HG03045 (cell line): ENCODE results near the gene VSIG2.
A peak's percentile ranks its signal among the peaks of the same experiment; 100 is the strongest.

Experiments
- ATAC-seq: cut with Tn5 transposase; IDR thresholded peaks from one replicate; pipeline ENCODE4 v1.9.1; 2021; ENCODE audit warnings: mild to moderate bottlenecking, moderate library complexity; ENCODE audit not compliant: unreplicated experiment

The VSIG2 gene

DNA sequence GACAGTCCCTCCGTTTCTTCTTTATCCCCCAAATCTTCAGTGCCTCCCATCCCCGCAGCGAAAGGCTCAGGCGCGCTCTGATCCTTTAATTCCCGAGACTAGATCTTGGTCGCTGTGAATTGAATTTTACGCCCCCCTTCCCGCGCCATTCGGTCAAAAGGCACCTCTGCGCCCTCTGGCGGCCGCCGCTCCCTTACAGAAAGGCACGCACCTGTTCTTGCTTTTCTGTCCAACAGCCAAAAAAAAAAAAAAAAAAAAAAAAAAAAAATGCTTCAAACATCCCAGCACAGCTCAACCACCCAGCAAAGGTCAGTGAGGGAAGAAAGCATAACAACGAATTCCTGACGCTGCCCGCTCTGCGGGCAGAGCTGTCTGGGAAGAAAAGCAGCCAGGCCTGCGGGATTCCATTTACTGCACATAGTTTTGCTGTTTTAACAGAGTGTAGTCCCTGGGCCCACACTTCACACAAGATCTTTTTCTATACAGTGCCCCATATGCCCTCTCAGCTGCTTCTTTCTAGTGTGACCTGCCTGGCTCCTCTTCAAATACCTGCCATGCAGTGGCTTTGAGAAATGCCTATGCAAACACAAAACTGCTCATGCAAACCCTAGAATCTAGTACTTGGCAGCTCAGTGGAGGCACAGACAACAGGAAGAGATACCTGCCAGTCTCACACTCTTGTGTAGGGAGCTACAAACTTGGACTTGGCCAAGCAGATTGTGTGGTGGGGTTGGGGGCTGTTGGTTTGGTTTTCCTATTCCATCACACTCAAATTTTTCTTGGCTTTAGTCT, 11.3 kb upstream of the VSIG2 start:
- no peak for ATAC-seq

DNA sequence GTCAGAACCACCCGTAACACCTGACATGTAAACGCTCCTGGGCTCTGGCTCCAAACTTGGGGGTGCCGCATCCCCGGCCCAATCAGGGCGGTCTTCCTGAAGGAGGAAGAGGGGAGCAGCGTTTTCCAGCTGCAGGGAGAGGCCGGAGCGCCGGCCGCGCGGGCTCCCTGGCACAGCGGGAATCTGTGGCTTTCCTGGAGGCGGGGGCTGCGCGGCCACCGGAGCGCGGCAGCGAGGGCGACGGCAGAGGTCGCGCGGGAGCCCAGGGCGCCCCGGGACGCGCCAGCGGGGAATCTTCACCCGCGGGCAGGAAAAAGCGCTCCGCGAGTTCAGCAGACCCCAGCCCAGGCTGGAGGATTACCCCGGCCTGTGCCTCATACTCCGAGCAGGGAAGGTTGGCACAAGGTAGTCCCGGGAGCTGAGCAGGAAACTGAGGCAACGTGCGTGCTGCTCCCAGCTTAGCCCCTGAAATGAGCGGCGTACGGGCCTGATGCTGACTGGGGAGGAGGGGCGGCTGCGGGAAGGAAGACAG, 10.6 kb upstream of the VSIG2 start:
- ATAC-seq: peak; percentile 16

- ATAC-seq: peak; percentile 68
These were observed 10.1 kb upstream of the VSIG2 start, which contains the start of gene ESAM for GRCh38 chr11:124762105-124762623. Gene ESAM (minus strand): TSS chr11:124762290. CDS start chr11:124762154, 136 bp downstream.

- peak; percentile 5 for ATAC-seq
These were observed 9.4 kb upstream of the VSIG2 start for GRCh38 chr11:124761301-124762104.

- ATAC-seq: no peak
These were observed 8.8 kb upstream of the VSIG2 start for GRCh38 chr11:124760806-124761205.

- ATAC-seq: peak; percentile 22
These were observed 8.2 kb upstream of the VSIG2 start for GRCh38 chr11:124760205-124760652.

DNA sequence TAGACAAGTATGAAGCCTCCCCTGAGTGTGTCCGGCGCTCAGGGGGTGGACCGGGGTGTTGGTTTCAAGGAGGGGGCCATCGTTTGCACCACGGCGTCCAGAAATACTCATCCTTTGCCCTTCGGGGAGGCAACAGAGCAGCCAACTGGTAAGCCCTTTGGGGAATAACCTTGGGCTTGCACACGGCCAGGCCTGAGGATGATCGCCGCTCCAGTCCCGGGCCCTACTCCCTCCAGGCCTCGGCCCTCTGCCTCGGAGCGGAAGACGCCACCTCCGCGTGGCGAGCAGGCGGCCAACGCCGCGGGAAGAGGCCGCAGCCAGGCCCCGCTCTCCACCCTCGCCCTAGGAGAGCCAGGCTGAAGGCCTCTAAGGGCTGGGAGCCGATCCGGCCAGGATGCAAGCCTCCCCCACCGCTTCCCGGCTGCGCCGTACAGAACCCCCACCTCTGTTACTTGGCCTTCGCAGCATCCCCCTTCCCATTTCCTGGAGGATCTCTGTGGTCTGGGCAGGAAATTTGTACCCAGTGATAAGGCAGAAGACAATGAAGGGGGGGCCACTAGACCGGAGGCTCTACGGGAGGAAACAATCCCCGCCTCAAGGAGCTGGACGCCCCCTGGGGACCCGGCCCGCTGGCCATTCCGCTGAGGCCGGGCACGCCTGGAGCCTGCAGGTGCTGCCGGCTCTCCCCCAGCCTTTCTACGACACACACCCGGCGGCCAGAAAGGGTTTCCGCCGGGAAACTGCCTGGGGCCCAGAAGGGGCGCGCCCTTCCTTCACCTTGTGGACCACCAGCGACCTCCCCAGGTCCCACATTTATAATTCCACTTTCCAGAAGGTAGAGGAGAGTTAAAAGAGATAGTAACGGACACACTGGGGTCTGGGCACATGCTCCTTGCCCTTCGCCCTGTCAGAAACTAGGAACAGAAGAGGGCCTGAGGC, 7.5 kb upstream of the VSIG2 start:
- peak; percentile 1 for ATAC-seq

DNA sequence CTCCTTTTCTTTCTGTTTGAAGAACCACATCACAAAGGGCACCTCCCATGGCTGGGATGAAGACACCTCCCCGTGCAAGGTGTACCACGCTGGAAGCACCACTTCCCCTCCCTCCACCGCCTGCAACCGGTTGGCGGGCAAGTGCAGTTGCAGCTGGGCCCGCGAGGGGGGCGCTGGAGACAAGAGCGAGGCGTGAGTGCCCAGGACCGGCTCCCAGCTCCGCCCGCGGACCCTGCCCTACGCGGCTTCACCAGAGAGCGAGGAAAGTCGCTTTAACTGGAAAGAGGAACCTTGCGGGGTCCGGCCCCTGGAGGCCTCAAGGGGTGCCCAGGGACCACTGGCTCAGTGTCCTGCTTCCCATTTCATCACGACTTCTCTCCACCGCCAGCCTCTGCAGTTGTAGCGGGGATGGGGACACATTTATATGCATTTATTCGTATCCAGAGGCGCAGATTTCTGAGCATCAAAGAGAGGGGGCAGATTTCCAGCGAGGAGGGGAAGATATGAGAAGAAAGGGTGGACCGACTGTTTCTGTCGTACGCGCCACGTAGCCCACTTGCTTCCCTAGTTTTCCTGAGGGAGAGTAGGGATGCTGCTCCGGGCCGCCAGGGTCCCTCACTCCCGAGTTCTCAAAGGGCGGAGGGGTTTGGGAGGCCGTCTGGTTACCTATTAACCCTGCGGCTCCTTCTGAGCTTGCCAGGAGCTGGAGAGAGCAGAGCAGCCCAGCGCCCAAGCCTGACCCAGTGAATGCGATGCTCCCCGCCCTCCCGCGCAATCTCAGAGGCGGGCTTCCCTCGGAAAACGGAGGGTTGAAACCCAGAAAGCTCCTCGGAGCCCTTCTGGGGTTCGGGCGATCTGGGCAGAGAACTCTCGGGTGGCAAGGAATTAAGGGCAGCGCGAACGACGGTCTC, 6.6 kb upstream of the VSIG2 start:
- ATAC-seq: peak; percentile 48

GRCh38 chr11:124757320-124757719, 5.3 kb upstream of the VSIG2 start:
- no peak for ATAC-seq

DNA sequence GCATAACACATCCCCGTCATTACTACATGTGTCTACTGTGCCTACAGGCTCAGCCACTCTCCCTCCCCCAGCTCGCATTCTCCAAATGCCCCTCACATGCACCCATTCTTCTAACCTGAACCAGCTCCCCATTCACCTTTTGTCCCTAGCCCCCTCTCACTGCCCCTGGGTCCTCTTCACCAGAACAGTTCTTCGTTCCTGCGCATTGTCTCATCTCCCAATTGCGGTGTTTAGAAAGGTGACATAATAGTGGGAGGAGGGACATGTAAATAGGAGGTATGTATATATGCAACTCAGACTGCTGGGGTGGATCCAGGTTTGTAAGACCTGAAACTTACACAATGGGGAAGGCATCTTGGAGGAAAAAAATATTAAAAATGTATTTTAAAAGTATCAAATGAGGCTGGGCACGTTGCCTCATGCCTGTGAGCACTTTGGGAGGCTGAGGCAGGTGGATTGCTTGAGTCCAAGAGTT, 4.7 kb upstream of the VSIG2 start:
- ATAC-seq: no peak

GRCh38 chr11:124756033-124756752, 4.1 kb upstream of the VSIG2 start:
- ATAC-seq: no peak

- ATAC-seq: no peak
These were observed 2.7 kb upstream of the VSIG2 start for GRCh38 chr11:124754710-124755109.

GRCh38 chr11:124754309-124754708, 2.3 kb upstream of the VSIG2 start:
- no peak for ATAC-seq

- ATAC-seq: no peak
These were observed 1.6 kb upstream of the VSIG2 start for GRCh38 chr11:124753624-124754023.

DNA sequence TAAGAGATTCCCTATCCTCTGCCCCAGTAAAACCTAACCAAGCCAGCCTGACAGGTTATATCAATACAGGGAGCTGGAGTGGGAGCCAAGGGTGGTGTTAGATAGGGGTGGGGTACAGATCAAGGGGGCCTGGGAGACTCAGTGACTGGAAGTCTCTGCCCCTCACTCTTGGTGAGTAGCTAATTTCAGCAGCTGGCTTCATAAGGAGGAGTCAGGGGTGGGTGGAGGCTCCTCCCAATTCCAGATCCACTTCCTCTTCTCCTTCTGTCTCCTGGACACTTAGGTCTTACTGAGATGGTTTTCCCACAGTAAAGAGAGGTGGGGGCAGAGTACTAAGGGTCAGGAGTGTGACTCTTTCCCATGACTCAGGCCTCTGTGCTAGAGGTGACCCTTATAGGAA, 1.1 kb upstream of the VSIG2 start:
- ATAC-seq: no peak

DNA sequence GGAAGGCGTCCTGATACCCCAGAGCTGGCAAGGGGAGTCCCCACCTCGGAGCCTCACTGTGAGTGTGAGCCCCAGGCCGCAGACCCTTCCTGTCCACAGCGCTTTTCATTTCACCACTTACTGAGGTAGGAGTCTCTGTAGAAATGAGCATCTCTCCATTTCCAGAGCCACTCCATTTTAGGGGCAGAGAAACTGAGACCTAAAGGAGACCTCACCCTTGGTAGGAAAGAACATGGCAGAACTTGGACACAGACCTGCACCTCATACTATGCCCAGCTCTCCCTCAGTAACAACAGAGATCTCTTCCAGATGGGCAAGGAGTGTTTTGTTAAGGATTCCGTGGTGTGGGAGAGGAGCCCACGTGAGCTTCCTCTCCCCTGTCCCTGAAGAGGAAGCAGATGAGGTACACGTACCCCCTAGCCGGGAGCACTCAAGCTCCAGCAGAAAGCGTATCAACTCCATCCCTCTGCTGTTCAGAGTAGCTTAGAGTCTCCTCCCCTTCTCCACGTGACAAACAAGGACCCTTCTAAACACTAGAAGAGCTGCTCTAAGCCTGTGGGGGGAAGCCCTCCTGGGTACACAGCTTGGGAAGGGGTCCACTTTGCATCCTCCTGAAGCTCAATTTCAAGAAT, 532 bp upstream of the VSIG2 start:
- no peak for ATAC-seq

- ATAC-seq: no peak
These were observed 689 bp downstream of the VSIG2 start for GRCh38 chr11:124751391-124751740.

GRCh38 chr11:124749912-124750311, 2.1 kb downstream of the VSIG2 start:
- no peak for ATAC-seq
